Epidermal melanocyte (primary cell): Measurements from ENCODE around the gene NTM.
"Not testable (repeated sequence)": the region's sequence is repeated elsewhere in the genome, so short reads cannot be mapped to it uniquely, and the experiment has no call there.

Source experiments
- DNase-seq: peaks from one replicate; pipeline ENCODE4 v3.0.0; 2011; ENCODE audit warnings: low spot score; ENCODE audit not compliant: insufficient read length

NTM gene

DNA sequence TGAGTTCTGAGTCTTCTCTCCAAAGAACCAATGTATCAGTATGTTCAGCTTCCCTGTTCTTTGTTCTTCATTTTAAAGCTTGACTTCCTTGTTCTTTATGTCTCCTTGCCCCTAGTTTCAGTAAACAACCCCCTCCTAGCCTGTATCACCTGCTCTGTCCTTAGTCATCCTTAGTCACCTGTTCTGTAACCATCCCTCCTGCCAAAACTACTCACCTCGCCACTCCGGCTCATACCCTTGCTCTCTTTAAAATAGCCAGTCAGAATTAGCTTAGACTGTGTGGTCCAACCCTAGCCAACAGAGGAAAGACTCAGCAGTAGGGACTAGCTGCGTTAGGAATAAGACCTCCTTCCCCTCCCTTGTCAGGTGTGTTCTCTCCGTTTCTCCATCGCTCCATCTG is 127.3 kb downstream of the NTM start:
- not testable (repeated sequence) for DNase-seq

GRCh38 chr11:131498631-131499160 is 128.3 kb downstream of the NTM start:
- DNase-seq = no peak

DNA sequence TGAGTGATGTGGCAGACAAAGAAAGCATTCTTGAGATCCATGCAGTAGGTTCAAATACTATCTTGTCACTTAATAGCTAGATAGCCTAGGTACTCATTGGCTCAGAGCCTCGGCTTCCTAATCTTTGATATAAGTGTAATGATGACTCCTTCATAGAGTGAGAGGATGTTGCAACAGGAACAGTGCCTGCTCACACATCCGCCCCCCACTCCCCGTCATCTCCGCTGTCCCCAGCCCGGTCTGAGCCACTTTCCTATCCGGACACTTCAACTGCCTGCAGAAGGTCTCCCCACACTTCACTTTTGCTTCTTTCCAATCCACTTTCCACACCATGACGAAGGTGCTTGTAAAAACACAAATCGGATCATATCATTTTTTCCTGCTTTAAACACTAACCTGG is 128.8 kb downstream of the NTM start:
- no peak for DNase-seq

DNA sequence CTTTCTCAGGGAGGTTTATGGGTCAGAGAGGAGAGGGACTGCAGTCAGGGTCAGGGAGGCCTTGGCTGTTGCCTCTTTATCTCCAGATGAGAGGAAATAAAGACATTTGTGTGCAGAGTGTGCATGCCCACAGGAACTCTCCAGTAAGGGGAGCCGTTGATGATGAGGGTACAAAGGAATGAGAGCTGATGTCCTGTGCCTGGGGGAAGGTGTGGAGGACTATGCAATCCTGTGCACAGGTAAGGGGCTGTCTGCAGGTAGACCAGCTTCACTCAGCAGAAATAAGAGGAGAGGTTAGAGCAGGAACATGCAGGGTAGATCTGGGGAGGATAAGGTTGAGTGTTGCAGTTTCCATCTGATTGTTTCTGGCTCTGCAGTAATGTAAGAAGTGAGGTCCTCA is 132.6 kb downstream of the NTM start:
- DNase-seq = no peak

DNA sequence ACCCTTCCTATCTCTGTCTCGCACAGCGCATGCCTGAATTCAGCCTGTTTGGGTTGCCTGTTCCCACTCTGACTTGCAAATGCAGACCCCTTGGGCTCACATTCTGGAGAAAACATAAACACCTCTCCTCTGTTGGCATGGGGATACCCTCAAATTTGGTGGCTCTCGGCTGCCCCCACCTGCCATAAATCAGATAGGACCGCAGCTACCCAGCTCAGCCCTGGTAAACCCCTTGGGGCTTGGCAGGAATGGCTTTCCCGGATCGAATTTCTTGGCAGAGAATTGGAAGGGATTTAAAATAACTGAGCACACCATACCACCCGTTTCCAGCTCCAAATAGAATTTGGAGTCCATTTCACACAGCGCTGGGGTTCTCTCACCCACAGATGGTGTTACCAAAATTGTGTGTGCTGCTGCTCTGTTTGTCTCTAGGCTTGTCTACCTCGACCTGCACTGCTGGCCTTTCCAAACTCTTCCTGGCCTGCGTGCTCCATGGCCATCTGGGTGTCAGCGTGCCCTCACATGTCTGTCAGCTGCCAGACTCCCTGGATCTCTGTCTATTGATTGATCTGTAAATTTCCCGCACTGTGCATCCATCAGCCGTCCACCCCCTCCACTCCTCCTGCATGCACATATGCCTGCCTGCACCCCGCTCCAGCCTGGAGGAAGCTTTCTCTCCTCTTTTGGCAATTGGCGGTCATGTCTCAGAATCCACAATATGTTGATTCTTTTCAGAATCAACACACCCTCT is 134.0 kb downstream of the NTM start:
- no peak for DNase-seq

DNA sequence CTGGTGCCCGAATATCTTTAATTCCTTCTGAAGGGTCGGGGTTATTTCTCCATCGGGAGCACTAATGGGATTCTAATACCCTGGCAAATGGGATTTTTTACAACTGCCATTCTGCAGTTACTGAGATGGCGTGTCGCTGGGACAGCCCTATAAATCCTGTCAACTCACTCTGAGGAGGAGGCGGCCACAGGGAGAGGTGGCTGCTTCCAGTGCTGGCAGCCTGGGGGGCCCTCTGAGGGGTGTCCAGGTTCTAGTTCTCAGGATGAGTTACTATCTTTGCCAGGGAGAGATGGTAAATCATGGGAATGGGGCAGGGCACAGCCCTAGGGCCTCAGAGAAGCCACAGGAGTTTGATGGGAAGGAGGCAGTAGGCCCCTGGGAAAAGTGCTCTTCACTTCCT is 135.9 kb downstream of the NTM start:
- DNase-seq = no peak

- no peak for DNase-seq
These were observed 140.2 kb downstream of the NTM start for GRCh38 chr11:131510662-131511061.

DNA sequence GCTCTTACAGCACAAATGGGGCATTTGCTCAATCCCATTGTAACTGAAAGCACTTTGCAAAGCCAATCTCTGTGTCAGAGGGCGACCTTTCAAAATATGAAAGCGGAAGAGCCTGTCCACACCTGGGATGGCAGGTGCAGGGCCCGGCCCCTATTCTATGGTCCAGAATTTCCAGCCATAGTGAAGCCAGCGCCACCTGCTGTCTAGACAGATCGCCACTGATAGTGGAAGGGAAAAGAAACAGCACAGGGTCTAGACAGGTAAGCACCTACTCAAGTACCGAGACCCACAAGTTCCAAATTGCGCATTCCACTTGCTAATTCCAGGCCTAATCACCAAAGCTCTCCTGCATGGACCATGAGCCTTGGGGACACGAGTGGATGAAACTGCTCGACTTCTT is 141.4 kb downstream of the NTM start:
- no peak for DNase-seq

DNA sequence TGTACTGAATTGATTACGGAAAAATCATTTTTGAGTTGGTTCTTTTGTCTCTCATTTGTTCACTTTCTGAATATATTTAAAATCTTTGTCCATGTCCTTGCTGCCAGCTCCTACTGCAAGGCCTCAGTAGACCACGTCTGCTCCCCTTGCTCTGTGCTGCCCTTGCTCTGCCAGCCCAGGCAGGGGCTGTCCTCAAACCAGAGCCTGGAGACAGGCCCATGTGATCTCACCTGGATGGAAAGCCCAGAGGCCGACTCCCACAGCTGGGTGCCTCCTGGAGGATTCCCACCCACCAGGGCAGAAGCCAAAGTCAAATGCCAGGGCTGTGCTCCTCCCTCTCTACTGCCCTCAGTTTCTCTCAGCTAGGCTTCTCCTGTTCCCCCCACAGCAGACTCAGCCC is 141.8 kb downstream of the NTM start:
- DNase-seq = no peak

- DNase-seq = no peak
These were observed 143.6 kb downstream of the NTM start for GRCh38 chr11:131514062-131514461.

DNA sequence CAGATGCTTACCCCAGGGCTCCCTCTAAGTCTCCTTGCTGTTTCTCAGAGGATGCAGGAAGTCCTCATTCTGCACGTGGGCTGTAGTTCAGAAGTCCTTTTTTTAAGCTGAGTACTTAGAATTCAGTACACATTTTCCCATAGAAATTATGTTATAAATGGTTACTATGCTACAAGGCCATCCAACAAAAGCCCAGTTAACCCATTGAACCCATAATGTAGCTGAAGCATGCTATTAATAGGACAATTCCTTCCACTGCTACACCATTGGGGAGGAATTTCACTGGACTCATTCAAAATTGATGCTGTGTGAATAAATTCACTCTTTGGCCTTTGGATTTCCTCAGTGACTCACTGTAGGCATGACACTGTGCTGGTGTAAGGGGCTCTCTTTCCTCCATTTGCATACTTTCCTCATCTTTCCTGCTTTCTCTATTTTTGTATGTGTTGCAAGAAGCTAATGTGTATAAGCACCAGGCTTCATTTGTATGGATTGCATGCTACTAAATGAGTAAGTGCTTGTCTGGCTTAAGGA is 148.0 kb downstream of the NTM start:
- no peak for DNase-seq

- no peak for DNase-seq
These were observed 152.4 kb downstream of the NTM start for GRCh38 chr11:131522851-131523250.

DNA sequence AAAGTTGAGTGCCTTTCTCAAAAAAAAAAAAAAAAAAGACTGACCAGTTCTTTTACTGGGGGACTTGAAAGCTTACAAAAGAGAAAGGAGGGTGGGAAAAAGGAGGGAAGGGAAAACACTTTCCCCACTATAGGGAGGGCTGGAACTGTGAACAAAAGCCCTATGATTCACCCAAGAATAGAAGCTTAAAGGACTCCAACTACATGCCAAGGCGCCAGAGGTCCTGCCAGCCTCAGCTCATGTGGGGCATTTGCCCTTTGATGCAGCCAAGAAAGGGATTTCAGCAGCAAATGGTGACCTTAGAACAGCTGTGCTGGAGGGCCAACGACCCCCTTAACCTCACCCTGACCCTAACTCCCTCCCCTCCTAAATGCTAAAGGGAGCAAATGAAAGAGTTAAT is 160.0 kb downstream of the NTM start:
- no peak for DNase-seq

DNA sequence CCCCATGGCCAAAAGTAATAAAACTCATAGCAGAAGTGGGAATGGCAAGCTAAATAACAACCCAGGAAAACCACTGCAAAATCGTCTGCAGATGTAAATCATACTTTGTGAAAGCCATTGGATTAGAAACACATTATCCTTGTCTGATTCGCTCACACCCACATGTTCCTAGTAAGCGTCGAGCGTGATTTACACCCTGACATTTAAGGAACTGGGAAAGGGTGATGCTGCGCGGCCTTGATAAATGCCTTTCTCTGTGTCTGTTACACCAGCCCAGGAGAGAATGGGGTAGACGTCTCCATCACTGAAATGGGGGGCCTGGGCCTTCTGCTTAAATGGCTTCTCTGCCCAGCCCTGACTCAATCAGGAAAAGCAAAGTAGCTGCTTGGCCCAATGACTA is 162.7 kb downstream of the NTM start:
- no peak for DNase-seq

GRCh38 chr11:131533998-131534397 is 163.6 kb downstream of the NTM start:
- DNase-seq = no peak

GRCh38 chr11:131534611-131535010 is 164.2 kb downstream of the NTM start:
- no peak for DNase-seq

DNA sequence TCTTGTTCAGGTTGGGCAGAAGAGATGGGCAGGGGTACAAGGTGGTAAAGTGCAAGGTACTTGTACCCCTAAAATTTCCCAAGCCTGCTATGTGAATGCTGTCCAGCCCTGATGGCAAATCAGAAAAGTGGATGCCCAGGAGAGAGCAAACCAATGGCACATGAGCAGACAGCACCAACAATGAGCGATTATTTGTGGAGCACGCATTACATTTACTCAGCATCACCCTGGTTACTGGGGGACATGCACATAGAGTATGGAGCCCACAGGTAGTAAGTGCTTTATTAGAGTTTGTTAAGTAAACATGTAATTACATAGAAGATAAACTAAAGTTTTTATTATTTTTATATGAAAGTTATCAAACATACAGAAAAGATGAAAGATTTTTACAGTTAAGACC is 165.7 kb downstream of the NTM start:
- DNase-seq = no peak

GRCh38 chr11:131537196-131537595 is 166.8 kb downstream of the NTM start:
- DNase-seq = no peak

DNA sequence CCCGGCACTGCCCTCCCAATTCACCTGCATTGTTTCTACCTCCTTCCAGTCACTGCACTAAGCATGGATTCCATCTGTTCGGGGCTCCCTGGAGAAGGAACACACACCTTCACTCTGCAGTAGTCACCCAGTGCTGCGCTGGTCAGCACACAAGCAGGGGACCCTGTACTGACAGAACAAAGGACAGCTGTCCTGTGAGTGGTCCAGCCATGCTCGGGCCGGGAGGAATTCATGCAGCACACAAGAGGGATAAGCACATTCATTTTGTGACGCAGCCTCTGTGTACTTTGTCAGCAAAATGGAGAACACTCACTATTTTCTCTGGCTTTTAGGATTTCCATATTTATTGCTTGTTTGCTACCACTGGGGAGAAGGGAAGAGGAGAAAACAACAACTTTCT is 167.3 kb downstream of the NTM start:
- DNase-seq = no peak

DNA sequence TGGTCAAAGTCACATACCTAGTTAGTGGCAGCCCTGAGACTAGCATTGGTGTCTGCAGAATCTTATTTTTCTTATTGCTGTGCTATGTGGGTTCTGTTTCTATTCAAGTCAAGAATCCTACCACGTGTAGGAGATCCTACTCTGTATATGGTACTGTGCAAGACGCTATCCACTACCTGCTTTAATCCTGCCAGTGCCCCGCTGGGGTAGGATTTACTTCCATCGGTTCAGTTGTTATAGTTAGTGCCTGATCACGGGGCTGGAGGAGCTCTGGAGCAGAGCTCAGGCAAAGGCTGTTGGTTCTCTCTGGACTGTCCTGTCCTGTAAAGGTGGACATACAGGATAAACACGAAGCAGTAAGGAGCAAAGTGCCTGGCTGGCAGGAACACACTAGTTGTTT is 167.9 kb downstream of the NTM start:
- no peak for DNase-seq

- no peak for DNase-seq
These were observed 170.3 kb downstream of the NTM start for GRCh38 chr11:131540676-131541075.

DNA sequence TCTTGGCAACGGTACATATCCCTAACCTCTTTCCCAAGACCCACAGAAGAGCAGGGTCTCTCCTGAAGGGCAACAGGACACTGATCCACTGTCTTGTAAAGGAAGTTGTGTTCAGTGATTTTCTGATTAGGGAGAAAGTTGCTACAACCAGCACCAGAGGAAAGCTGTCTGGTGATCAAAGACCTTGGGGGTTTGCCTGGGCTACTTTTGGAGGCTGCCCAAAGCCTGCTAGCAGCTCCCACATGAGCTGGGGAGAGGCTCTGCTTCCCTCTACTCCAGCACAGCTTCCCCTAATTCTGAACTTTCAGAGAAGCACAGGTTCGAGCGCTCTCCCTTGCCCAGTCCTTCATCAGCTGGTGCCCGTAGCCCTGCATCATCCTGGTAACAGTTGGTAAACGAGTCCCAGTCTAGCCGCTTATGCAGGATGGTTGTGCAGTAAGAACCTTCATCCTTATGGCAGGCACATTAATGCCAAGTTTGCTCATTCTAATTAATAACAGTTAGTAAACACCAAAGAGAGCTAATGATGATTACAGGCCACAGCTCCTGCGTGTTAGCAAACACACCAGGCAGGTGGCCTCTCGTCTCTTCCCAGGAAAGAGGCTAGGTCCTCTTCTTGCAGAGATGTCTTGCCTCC is 173.1 kb downstream of the NTM start:
- DNase-seq = no peak

GRCh38 chr11:131544591-131544990 is 174.2 kb downstream of the NTM start:
- DNase-seq = no peak
